Neural cell (in vitro differentiated cells): Measurements from ENCODE around the gene ZFYVE28.

Experiments
- CTCF ChIP-seq: fragments of 450-650 bp; IDR thresholded peaks from 2 replicates; pipeline ENCODE4 v1.5.1; 2014; ENCODE audit warnings: antibody characterized with exemption, mild to moderate bottlenecking, moderate library complexity; ENCODE audit not compliant: poor library complexity, severe bottlenecking
- EZH2 ChIP-seq: fragments of 200-600, 300-800 bp; shearing (Covaris generic), sonication (generic); IDR thresholded peaks from 2 replicates; pipeline ENCODE4 v1.6.1; 2014; ENCODE audit warnings: antibody characterized with exemption, low read length, borderline replicate concordance, mild to moderate bottlenecking; ENCODE audit not compliant: insufficient read depth, poor library complexity, severe bottlenecking
- POLR2AphosphoS5 ChIP-seq: IDR thresholded peaks from 2 replicates; pipeline ENCODE4 v1.6.1; 2012
- TAF1 ChIP-seq: IDR thresholded peaks from 2 replicates; pipeline ENCODE4 v1.6.1; 2012; ENCODE audit warnings: low read depth
- TF ChIP-seq, protein P1 (sequence below): IDR thresholded peaks from 2 replicates; pipeline ENCODE4 v1.6.1; 2012; ENCODE audit warnings: borderline replicate concordance

DNA sequence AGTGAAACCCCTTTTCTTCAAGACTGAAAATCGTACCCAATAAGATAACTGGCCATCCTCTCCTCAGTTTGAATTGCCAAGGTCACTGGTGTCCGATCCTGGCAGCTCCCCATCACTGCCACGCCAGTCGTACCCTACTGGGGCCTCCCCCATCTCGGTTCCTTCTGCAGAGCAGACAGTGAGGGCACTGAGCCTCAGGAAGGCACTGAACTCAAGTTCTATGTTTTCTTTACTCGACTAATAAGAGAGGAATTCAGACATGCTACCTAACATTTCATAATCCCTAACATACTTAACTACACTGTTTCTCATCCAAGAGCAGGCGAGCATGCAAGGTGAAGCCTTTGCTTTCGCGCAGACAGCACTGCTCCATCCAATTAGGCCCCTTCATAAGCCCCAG lies 23.4 kb downstream of the ZFYVE28 start:
- TF ChIP-seq, protein P1, sequence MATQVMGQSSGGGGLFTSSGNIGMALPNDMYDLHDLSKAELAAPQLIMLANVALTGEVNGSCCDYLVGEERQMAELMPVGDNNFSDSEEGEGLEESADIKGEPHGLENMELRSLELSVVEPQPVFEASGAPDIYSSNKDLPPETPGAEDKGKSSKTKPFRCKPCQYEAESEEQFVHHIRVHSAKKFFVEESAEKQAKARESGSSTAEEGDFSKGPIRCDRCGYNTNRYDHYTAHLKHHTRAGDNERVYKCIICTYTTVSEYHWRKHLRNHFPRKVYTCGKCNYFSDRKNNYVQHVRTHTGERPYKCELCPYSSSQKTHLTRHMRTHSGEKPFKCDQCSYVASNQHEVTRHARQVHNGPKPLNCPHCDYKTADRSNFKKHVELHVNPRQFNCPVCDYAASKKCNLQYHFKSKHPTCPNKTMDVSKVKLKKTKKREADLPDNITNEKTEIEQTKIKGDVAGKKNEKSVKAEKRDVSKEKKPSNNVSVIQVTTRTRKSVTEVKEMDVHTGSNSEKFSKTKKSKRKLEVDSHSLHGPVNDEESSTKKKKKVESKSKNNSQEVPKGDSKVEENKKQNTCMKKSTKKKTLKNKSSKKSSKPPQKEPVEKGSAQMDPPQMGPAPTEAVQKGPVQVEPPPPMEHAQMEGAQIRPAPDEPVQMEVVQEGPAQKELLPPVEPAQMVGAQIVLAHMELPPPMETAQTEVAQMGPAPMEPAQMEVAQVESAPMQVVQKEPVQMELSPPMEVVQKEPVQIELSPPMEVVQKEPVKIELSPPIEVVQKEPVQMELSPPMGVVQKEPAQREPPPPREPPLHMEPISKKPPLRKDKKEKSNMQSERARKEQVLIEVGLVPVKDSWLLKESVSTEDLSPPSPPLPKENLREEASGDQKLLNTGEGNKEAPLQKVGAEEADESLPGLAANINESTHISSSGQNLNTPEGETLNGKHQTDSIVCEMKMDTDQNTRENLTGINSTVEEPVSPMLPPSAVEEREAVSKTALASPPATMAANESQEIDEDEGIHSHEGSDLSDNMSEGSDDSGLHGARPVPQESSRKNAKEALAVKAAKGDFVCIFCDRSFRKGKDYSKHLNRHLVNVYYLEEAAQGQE: no peak
- TF ChIP-seq CTCF: no peak
- no peak for TF ChIP-seq POLR2AphosphoS5
- no peak for TF ChIP-seq TAF1
- no peak for TF ChIP-seq EZH2
